Germinal center (tissue), 1 donor: ENCODE data around the gene SAP30L.

Experiments used
- DNase-seq: peaks from one replicate; pipeline ENCODE4 v3.0.0; 2012; ENCODE audit warnings: mixed read lengths, low spot score

Gene SAP30L

DNA sequence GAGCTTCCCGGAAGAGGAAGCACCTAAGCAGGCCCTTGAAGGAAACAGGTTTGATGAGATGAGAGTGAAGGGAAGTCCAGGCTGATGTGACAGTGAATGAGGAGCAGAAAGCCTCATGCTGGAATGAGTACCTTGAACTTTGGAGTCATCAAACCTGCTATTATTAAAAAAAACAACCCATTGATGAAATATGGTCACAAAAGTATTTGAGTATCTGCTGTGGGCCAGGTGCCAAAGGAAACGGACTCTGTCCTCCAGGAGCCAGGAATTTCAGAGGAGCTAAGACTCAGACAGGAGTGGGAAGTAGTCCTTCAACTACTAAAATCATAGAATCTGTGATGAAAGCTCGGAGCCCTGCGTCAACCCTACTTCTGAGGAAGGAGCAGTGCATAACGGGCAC is 20.4 kb downstream of the SAP30L start:
- DNase-seq: no peak

DNA sequence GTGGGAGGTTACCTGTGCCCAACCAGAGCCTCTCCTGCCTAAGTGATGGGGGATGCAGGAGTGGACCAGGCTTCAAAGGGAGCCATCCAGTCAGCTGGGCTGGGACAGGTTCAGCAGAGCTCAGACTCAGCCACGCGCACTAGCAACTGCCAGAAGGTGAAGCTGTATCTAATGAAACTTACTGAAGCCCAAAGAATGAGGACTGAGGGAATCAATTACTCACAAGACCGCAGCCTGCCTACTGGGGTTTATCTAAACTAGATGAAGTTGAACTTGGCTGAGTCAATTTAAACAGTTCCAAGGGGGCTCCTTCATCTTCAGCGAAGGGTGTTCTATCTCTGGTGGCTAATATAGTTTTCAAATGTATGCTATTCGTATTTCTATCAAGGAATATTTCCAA is 20.9 kb downstream of the SAP30L start:
- DNase-seq: no peak

DNA sequence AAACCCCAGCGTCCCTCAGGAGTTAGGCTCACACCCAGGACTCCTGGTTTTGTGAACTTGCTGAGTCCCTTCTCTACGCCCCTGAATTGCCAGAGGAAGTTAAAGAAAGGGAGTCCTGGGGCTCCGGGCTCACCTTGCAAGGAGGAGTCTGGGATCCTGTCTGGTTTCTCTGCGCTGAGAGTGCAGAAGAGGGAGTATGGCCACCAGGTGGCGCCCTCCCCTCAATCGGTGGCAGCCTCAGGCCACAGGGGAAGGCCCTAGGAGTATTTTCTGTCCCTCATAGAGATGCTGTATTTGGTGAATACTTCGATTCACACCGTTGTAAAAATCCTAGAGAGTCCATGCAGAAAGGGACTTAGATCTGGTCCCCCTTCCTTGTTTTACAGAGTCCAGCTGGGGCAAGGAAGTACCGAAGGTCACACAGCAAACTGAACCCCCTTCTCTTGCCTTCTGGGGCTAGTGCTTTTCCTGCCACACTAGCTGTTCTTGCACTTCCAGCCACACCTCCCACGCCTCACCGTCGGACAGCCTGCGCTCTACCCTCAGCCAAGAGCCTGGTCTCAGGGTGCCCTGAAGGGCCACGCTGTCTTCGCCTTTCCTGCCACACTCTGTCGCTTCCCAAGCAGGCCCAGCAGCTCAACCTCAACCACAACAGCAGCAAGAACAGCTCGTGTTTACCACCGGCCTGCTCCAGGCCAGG is 22.0 kb downstream of the SAP30L start:
- DNase-seq: peak; percentile 84

DNA sequence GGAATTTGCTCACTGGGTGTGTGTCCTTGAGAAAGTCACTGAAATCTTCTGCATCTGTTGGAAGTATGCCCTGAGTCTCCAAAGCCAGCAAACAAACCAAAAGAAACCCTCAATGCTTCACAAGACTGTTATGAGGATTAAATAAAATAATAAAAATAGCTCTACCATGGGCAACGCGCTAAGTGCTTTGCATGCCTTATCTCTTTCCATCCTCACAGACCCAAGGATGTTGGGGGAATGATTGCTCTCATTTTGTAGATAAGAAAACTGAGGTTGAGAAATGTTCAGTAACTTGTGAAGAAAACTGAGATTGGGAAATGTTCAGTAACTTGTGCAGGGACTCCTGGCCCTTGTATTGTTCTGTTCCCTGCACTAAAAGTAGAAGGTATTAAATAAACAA is 24.3 kb downstream of the SAP30L start:
- DNase-seq: no peak

DNA sequence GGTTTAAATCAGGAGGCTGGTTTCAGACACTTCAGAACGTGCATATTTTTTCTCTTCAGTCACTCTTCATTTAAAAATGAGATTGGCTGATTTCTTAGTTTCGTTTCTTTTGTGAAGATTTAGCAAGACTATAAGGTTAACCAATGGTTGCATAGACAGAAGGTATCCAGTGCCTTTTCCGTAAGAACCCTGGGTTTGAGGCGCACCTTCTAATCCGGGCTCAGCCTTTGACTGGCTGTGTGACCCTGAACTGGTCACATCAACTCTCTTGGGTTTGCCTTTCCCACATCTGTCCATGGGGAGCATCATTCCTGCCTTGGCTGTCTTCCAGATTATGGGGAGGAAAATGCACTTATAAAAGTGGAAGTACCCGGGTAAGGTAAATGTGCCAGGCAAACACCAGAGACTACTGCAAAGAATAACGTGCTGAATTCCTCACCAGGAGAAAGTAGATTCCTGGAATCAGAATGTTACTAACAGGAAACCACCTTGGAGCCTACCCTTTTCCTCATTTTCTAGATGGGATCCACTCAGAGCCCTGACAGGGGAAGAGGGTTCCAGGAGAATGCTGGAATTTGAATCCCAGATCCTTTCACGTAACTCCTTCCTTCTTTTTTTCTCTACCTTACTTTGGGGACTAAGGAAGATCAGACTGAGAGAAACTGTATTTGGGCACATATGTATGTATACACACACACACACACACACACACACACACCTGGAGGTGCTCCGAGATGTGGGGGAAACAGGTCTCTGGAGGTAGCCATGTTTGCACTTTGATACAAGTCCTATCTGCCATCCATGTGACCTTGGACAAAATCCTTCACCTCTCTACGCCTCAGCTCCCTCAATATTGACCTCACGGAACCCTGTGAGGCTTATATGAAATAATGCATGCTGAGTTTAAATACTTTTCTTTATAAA is 25.4 kb downstream of the SAP30L start:
- DNase-seq: no peak

DNA sequence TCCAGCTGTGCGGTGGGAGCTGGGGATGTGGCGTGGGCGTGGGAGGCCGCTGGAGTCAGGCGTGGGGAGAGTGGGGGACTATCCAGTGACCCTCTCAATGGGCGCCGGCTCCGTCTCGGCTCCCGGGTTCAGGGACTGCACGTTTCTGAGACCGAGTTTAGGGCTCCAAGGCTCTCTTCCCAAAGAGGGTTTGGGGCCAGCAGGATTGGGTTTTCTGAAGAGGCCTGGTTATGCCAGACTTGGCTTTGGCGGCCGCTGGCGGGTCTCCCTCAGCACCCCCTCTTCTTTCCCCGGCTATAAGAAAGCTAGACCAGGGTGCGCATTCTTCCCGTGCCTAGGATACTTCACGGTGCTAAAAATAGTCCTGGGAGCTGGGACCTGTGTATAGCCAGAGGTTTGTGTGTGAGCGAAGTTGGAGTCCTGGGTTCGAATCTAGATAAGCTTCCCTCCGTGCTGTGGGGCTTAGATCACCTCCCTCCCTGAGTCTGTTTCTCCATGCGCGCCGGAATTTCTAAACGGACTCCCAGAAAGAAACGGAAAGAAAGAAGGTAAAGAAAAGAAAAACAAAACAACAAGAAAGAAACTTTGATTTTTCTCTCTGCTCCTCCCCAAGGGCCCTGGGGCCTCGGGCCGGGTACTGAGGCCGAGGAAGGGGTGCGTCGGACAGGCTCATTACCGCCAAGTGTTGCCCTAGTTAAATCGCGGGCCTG is 27.2 kb downstream of the SAP30L start:
- no peak for DNase-seq

DNA sequence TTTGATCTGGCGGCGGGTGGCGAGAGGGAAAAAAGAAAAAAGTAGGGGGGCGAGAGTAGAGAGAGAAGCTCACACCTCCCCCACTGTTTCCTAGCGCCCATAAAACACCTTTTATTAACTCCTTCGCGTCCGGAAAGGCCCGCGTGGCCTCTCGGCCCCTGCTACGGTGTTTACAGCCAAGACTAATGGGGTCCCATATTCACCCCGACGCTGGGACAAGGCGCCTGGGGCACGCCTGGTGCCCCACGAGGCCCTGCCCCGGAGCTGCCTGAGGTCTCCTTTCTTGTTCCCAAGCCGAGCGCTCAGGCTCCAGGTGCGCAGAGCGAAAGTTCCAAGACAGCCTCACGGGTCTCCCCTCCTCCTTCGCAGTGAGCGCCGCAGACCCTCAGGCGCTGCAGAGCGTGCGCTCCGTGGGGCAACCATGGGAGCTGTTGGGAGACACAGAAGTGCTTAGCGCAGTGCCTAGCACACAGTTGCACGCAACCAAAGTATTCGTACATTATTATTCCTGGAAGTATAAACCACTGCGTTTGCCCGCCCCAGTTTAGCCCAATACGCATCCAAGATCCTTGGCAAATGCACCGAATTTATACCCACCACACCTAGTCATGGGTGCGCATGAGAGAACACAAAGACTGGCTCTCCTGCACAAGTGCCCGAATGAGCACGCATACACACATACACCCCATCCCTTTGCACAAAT is 27.9 kb downstream of the SAP30L start:
- DNase-seq: no peak

DNA sequence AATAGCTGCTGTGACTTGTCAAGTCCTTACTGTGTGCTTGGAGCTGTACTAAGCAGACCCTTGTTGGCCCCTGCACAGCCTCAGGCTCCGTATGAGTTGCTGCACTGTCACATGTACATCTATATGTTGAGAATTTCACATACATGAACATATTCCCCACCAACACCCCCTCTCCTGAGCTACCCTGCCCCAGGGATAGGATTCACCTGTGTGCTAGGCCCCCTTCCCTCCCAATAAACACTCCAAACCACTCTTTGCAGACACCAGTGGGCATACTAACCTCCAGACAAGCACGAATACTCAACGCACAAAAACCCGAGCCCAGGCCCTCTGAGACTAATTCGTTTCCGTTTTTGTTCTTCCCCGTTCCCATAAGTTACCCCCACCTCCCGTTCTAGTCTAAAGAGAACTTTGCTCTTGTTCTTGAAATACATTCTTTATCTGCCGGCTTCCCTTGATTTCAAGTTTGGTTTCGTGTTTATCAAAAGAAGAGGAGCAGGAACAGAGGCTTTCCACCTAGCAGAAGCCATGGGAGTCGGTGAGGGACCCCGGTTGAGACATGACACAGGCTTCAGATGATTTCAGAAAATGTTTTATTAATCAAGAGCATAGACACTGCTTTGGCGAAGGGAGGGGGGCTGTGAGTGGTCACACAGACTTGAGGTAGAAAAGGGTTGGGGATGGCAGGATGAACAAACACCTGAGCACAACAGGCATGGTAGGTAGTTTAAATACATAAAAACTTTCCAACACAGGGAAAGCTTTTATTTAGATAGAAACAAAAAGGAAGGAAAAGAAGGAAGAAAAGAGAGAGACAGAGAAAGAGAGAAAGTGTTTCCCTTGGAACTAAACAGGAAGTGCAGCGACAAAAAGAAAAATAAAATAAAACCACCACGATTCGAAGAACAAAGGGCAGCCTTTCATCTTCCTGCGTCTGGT is 28.9 kb downstream of the SAP30L start:
- no peak for DNase-seq

DNA sequence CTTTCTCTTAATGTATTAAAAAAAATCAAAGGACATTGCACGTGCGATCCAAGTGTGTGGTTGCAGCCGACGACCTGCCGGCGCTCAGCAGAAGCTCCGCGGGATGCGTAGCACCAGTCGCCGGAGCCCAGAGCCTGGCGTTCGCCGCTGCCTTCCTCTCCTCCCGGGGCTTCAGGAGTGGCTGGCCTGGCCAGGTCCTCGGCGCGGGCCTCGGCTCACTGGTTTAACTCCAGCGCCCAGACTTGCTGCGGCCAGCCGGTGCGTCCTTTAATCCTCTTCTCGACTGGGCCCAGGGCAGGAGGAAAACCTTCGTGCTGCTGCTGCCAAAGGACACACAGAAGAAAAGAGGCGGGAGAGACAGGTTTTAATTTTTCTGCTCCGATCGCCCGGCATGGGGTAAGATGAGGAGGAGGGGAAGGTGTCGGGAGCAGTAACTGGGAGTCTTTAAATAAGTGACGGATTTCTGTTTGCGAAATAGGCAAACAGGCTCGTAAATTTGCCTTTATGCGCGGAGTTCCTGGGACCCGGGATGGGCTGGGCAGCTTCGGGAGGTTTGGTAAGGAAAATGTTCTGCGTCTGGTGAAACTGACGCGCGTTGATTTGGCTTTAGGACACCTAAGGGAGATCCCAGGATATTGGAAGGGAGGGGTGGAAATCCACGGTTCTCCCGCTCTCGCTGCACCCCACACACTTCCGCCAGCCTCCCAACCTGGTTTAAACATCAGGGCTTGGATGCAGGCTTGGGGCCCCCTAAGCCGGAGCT is 30.0 kb downstream of the SAP30L start:
- no peak for DNase-seq

DNA sequence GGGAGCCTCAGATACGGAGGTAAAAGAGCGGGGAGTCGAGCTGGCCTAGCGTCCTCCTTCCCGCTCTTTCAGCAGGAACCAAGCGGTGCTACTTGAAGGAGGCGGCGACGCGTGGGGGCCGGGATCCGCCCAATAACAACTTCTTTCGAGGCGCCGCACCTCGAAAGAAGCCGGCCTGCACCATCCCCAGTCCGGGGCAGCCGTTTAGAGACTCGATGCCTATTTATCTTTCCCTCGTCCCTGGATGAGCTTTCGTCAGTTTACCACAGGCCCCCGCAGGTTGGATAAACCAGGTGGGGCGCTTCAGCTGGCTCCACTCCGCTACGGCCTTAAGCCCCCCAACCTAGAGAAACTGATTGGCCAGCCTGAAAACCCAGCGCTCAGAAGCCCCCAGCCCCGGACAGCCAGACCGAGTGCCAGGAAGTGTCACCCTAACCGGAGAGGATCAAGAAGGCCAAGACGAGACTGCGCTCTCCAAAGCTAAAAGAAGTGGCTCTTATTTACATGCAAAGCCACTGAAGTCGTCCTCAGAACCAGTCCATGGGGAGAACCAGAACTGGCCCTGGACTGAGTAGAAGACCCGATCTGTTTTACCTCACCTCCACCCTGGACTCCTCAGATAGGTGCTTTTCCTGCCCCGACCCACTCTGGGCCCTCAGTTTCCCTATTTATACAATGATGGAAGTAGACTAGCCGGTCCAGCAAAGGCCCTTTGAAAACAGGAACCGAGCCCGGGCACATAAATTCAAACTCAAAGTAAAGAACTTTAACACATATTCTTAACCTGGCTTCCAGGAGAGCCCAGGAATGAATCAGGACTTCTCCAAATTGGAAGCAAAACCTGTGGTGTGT is 30.8 kb downstream of the SAP30L start:
- no peak for DNase-seq

DNA sequence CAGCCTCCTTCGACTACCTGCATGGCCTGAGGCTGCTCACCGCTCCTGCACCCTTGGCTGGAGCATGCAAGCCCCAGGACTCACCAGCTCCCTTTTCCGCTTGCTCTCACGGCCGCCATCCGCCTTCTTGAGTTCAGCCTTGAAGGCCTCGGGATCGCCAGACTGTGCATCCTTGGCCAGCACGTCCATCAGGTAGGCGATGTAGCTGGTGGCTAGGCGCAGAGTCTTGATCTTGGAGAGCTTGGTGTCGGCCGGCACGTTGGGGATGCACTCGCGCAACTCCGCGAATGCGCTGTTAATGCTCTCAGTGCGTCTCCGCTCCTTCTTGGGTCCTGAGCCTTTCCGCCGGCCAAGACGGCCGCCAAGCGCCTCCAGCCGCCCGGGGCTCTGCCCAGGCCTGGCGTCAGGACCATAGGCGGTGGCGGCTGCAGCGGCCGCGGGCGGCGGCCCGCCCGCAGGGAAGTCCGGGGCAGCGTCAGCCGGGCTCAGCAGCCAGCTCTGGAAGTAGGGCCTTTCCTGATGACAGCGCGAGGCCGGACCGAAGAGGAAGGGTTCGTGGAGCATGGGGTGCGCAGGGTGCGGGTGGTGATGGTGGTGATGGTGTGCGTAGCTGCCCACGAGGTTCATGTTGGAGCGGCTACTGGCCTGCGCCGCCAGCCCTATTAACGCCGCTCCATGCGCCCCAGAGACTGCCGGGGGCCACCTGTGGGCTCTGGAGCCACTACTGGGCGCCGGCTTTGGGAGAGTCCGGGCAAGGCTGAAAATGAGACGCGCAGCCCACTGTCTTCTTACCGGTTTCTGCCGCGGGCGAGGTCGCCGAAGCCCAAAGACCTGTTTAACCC is 31.8 kb downstream of the SAP30L start:
- DNase-seq: no peak

DNA sequence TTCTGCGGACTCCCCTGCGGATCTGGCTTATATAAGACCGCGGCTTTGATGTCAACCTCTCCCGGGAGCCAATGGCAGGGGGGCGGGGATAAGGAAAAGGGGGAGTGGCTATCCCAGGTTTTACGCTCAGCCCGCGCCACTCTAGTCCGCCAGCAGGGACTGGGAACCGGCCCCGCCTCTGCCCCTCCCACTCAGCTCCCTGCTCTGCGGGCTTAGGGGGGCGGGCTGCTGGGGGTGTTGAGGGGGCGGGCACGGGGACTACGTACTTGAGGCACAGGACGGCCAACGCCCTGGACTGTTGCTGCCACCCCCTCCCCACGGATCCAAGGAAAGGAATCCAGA is 32.4 kb downstream of the SAP30L start, which contains the start of gene HAND1:
Gene HAND1, minus strand, starts transcription at position 4 of the 342 bp plus-strand sequence. CDS start 219 bp downstream, outside the sequence.
- no peak for DNase-seq

DNA sequence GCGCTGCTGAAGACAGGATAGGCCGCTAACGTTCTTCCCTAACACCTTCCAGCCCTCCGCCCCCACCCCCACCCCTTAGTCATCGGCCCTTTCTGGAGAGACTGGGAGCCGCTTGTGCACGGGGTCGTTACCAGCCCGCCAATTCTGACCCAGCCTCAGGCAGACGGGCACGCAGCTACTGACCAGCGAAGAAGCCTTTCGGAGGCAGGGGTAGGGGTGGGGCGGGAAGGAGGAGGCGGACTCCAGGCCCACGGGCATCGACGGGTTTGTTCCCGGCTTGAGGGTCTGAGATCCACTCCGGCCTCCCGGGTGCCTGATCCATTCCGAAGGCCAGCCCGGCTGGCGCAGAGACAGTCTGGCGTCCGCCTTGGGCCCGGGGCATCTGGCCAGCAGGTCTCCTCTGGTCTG is 33.0 kb downstream of the SAP30L start:
- no peak for DNase-seq

DNA sequence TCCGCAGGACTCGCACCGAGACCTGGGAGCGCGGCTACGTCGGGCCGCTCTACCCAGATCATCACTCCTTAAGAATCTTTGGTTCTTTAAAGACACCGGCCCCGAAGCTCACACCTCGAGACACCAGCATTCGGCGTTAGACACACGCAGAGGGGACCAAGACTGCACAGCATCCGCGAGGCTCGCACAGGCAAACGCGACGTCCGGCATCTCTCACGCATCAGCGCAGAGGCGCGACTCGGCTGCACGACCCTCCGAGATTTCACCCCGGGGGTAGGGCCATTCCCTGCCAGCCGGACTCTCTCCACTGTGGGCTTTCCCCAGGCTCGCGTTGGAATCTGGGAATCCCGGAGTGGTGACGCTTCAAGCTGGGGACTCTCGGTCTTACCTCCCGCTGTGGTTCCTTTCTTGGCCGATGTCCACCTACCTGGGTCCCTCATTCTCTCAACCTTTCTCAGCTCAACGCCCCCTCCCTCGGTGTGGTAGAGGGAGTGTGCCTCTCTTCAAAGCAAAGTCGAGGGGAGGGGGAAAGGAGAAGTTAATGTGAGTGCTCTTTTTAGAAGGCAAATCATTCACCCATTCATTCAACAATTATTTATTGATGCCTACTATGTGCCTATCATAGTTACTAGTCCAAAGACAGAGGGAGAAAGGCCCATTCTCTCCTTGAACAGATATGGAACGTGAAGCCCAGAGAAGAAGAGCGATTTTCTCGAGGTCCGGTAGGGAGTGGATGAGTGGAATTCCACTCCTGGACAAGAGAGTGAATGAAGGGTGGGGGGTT is 33.6 kb downstream of the SAP30L start:
- no peak for DNase-seq

DNA sequence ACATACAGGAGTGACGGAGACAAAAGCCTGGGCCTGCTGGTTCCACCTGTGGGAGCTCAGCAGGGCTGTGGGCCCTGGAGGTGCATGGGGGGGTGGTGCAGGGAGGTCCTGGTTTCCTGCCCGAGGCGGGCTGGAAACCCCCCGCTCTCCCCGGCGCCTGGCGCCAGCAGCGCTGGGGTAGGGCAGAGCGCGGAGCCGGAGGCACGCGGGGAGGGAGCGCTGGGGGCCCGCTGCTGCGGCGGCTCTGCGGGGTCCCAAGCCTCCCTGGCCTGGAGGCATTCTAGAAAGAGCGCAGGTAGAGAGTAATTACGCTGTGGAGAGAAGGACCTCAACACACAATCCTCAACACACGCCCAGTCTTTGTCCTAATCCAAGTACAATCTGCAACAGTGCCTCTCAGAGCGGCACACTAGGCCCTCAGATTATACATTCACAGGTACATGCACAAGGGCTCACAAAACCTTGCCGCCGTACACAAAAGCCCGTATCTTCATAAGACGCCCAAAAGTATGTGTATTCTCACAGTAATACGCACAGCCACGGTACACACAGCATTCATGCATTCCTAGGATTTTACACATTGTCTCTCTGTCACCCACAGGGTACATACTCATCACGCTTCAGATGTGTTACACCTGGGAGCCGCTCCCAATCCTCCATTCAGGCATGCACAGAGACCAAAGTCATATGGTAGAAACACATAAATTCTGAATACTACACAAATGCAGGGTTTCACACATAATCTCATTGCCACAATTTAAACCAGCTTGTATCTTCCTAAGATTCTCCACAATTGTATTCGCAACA is 34.4 kb downstream of the SAP30L start:
- DNase-seq: no peak

DNA sequence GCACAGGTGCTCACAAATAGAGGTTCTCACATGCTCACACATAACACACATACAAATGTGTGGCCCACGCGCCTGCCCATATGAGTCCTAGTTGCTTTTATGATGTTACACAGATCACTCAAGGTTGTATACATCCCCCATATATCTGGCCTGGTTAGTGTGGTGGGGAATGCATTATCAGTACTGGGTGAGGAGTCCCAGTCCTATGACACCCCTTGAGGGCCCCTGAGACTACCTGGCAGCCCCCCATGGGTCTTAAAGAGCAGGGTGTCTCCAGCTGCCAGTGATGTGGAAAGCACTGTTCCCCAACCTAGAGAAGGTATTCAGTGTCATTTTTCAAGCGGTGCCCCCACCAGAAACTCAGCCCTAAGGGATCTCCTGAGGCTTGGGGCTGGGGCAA is 35.0 kb downstream of the SAP30L start:
- no peak for DNase-seq
